HG03521 (cell line): ENCODE results near the gene MED29.

Experiments
- ATAC-seq: cut with Tn5 transposase; IDR thresholded peaks from one replicate; pipeline ENCODE4 v1.9.1; 2021; ENCODE audit warnings: mild to moderate bottlenecking, moderate library complexity; ENCODE audit not compliant: unreplicated experiment

MED29 gene, protein sequence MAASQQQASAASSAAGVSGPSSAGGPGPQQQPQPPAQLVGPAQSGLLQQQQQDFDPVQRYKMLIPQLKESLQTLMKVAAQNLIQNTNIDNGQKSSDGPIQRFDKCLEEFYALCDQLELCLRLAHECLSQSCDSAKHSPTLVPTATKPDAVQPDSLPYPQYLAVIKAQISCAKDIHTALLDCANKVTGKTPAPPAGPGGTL

DNA sequence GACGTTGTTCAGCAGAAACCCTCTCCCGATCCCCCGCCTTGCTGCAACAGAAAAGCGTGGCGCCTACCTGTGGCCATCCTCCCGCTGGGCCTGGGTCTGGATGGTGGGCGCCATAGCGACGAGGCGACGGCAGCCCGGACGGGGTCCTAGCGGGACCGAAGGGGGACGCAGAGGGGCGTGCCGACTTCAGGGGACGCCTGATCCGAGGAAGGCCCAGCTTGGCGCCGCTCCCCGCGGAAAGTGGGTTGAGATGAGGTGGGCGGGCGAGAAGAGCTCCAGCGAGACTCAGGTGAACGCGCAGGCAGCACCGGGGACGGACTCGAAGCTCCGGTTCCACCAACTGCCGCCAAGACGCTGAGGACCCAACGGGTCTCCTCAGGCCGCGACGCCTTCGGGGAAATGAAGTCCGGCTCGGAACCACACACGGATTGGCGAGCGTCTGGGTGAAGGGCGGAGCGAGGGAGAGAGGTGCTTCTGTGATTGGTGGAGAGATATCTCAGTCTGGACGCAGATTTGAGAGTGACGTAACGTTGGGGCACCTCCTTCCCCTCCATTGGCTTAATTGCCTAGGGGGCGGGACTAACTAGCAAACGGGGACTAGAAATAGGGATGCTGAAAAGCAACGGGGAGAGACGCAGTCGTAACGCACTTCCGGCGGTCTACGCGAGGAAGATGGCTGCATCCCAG is at the start of gene MED29, which contains the start of gene PAF1:
Gene MED29 (plus strand): TSS at position 628 of the 687 bp plus-strand sequence. CDS start 45 bp downstream, at position 673.
Gene PAF1 (minus strand): TSS at position 356 of the 687 bp plus-strand sequence. CDS start 242 bp downstream, at position 114.
- ATAC-seq = peak; percentile 92

DNA sequence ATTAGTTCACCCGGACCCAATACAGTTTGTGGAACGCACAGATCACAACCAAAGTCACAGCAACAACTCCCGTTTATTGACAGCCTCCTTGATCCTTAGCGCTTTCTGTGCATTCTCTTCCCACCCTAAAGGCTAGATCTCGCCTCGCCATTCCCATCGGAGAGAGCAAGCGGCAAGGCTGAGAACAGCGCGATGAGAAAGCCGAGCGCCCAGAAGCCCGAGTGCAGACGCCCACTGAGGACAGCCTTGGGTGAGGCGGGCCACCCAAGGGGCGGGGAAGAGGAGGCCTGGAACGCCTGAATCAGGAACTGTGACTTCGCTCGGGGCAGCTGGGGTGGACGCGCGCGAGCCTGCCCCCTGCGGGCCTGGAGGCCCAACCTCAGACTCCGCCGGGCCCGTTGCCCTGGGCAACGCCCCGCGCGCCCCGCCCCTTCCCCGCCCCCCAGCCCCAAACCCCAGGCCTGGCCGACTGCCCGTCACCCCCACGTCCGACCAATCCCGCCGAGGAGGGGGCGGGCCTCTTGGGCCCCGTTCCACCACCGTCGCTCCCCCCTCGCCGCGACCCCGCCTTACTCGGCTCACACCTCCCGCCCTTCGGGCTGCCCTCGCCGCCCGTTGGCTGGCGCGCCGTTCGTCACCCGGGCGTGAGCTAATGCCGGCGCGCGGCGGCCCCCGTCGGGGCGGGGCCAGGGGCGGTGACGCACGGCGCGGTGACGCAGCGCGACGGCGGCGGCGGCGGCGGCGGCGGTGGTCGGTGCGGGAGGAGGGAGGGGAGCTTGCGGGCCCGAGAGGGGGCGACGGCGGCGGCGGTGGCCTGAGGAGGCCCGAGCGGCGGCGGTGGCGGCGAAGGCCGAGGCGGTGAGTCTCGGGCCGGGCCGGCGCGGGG is 49.2 kb upstream of the MED29 start, which contains the start of gene SAMD4B:
Gene SAMD4B (plus strand): TSS at position 703 of the 886 bp plus-strand sequence. CDS start 14,473 bp downstream, outside the sequence.
- ATAC-seq = peak; percentile 87

DNA sequence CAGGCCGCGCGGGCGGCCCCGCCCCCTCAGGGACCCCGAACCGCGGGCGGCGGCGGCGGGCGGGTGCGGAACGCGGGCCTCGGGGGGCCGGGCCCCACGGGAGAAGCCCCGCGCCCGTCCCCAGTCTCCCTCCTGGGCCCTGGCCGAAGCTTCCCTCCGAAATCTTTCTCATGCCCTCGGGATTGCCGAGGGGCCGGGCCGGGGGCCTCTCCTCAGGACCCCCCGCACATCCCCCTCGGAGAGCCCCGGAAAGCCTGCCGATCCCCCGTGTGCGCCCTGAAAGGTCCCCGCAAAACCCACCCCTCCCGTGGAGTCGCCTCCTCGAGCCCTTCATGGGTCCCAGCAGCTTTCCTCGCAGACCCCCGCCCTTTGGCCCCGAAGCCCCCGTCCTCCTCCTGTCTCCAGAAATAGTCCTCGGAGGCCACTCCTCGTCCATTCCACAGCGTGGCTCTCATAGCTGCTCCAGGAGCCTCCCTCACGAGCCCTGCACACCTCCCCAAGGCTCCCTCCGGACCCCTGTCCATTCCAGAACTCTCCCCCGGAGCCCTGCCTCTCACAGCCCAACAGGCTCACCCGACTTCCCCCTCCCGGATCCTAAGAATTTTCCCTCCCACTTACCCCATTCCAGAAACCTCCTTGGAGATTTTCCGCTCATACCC is 48.4 kb upstream of the MED29 start:
- no peak for ATAC-seq

DNA sequence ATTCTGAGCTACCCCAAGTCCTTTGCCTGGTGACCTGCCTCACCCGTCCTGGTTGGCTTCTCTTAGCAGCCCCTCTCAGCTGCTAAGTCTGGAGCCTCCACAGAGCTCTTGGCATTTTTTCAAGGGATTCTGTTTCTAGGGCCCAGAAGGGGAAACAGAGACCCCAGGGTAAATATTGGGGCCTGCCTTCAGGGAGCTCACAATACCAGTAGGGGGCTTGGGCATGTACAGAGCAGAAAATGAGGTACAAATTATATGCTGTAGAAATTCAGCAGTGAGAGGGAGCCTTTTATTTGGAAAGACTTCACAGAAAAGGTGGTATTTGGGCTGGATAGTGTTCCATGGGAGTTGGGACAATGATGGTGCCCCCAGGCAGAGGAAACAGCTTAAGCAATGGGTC is 45.2 kb upstream of the MED29 start:
- ATAC-seq = no peak

DNA sequence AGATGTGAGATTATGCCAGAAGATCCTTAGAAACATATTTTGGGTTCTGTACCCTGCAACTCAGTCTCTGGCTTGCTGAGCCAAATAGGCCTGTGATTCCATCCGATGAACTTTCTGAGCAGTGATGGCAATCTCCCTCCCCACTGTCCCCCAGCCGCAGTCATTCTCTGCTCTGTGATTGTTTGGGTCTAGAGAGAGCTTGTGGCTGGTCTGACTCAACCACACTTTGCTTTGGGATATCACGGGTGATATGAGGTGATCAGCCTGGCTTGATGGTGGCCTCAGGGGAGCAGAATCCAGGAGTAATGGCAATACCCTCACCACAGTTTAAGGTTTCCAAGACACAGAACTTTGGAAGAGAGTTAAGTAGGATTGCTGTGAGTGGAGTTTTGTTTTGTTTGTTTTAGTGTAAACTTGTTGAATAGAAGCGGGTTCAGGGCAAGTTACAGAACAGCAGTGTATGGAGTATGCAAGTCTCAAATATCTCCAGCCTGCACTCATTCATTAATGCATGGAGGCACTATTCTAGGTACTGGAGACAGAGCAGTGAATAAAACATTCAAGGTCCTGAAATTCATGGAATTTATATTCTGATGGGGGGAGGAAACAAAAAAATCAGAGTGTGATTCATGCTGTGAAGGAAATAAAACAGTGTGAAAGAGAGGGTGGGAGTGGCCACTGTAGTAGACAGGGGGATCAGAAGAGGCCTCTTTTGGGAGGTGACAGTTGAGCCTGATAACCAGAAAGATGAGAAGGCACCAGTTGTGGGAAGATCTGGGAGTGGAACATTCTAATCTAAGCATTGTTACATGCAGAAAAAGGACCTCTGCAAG is 43.6 kb upstream of the MED29 start:
- ATAC-seq = no peak

DNA sequence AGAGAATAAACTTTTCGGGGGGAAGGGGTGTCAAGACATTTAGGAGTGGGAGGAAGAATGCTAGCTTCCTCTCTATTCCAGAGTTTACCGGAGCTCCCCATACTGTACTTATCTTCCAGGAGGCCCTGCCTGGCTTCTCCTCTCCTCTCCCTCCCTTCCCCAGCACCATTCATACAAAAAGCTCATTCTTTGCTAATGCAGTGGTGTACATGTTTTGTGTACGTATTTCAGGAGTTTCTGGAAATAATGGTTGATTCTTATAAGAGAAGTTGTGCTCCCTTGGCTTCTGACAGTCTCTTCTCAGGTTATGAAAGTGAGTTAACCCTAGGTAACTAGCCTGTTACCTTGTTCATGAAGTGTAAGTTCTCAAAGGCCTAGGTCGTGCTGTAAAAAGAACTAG is 41.9 kb upstream of the MED29 start:
- ATAC-seq = no peak

DNA sequence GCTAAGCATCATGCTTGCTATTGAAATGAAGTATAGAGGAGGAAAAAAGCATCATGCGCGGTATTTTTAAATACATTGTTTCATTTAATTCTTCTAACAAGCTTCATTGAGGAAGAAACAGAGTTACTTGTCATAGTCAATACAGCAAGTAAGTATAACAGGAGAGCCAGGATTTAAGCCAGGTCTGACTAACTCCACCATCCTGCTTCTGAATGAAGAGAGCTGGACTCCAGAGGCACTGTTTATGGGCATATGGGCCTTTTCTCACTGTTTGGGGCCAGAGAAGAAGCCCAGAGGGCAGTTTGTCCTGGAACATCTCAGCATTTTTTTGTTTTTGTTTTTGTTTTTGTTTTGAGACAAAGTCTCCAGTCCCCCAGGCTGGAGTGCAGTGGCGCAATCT is 41.0 kb upstream of the MED29 start:
- no peak for ATAC-seq

DNA sequence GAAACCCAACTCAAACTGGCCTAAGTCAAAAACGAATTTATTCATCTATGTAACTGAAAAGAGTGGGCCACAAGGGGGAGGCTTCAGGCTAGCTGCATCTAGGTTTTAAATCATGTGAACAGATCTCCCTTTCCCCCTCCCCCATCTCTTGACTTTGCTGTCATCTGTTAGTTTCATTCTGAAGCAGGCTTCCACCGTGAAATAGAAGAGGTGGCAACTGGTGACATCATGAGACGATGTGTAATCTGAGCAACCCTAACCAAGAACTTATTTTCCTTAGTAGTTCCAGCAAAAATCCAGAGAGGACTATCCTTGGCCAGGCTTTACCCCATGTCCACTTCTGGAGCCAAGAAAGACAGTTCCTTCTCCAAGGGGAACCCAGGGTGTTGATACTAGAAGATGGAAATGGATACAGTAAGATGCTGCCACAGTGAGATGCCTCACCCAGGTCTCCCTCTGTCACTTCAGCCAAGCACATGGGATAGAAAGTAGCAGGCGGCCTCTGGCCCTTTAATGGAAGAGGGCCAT is 39.6 kb upstream of the MED29 start:
- ATAC-seq = no peak

DNA sequence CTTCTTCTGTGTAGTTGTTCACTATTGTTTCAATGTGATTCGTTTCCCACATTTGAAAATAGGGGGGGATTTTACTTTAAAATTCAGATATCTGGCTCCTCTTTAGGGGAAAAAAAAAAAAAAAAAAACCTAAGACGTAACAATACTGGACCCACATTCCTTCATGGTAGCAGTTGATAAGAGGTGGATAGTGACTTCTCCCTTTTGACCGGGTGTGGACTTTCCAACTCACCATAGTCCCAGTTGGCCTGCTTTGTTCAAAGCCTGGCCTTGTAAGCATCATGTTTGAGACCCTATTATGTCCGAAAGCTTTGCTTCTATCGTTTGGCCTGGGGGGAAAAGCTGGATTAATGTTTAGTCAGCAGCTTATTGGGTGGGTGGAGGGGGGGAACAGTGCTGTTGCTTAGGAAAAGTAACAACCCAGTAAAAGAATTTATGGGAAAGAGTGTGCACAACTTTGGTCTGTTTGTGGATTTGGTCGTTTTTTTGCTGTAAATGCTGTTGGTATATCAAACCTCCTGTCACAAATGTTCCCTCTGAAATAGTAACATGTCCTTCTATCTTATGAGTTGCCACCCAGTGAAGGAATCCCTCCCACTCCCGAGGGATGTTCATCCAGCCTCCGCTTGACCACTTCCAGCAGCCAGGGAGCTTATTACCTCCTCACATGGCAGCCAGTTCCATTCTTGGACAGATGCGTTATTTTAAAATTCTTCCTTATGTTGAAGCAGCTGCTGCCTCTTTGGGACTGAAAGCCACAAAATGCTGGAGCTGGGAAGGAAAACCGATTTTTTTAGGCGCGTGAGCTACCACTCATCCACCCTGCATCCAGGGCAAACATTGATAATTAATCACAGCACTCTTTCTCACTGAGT is 38.6 kb upstream of the MED29 start:
- ATAC-seq = no peak

DNA sequence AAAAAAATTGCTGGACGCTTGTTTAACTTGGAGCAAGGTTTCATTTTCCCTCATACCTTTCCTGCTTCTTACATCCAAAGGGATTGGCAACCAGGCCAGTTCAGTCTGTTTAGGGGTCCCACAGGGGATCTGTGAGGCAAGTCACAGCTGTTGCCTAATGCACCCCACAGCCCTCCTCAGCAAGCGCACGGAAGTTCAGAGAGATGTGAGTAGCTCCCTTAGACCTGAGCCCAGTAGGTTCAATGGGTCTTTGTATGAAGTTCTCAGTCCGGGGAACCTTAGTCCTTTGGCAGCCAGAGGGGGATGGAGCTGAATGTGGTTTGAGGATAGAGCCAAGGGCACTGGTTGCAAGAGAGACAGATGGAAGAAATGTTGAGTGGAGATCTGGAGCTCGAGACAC is 35.9 kb upstream of the MED29 start:
- ATAC-seq = no peak

DNA sequence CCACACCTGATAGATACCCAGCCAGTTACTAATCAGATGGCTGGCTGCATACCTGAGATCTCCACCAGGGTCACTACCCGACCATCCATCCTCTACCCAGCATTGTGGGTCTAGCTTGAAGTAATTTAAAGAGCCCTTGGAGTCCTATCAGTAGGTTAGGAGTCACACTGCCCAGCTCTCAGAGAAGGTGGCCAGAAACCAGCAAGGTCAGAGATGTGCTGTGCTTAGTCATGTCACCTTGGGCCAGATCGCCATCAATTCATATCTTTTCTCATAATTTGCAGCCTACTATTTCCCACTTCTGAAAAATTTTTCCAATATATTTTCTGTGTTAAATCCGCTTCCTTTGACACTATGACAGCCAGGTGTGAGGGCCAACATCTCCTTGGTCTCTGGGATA is 35.1 kb upstream of the MED29 start:
- ATAC-seq = no peak

DNA sequence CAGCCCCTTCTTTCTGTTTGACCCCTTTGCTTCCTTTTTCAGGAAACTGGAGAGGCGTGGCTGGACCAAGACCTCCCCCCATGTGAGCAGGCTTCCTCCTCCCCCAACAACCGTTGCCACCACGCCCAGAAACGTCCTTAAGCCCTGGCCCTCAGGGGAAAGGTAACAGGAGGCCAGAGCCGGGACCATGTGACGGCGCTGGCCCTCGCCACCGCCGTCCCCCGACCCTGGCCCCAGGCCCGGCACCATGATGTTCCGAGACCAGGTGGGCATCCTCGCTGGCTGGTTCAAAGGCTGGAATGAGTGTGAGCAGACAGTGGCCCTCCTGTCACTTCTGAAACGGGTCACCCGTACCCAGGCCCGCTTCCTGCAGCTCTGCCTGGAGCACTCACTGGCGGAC is 34.5 kb upstream of the MED29 start:
- ATAC-seq = no peak

DNA sequence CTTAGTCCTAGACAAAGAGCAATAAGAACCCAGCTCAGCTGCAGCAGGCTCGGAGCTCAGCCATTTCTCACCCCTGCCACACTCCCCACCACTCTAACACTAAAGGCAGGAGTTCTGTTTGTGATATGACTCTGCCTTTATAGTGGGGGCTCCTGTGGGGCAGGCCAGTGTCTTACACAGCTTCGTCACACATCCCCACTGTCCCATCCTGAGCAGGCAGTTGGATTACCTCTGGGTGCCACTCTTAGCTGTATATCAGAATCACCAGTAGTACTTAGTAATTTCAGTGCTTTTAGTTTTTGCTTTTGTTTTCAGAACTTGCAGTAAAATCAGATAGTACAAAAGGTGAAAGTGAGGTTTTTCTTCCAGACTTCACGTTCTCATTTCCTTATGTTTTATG is 32.2 kb upstream of the MED29 start:
- no peak for ATAC-seq

DNA sequence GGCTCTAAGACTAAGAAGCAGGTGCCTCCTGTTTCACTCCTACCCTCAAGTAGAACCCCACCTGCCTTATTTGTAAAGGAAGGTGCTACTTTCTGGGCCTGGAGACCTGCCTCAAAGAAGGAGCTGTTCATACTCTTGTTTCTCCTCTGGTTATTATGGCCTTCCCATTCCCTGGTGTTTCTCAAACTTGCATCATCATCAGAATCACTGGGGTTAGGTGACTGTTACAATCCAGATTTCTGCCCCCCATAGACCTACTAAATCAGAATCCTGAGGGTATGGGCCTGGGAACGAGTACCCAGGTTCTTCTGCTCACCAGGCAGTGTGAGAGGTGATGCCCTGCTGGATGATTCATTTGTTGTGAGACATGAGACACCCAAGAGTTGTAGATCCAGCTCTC is 30.6 kb upstream of the MED29 start:
- ATAC-seq = no peak

DNA sequence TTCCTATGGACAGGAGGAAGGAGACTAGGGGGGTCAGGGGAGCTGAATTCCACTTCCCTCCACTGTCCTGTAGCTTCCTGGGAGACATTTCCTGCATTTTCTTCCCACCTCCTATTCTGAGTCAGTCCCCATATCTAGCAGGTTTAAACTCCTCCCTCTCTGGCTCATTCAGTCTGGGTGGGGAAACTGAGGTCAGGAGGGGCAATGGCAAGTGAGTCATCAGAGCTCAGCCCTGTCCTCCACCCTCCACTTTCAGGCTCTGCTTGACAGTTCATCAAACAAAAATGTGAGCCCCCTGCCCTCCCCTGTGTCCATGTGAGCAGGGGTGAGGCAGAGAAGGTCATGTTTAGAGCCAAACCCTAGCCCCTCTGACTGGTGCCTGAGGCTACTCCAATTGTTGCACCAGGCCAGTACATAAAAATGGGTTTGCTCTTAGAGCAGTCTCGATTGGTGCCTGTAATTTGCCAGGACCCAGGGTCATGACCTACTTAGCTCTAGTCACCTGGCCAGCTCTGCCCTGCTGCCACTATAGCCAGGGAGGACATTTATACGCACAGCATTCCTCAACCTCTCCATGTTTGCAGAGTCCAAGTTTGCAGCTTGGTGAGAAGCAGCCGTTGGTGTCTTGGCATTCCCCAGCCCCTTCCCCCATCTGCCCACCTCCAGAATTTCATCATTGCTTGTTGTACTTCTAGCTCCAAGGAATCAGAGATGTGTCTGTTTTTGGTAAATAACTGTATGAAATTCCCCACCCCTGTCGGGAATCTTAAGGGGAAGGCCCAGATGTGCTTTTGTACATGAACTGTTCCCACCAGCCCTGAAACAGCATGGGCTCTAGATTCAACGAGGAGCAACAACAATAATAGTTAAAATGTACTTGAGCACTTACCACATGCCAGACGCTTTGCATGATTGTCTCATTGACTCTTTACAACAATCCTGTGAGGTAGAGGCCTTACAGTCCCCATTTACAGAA is 28.2 kb upstream of the MED29 start:
- no peak for ATAC-seq

DNA sequence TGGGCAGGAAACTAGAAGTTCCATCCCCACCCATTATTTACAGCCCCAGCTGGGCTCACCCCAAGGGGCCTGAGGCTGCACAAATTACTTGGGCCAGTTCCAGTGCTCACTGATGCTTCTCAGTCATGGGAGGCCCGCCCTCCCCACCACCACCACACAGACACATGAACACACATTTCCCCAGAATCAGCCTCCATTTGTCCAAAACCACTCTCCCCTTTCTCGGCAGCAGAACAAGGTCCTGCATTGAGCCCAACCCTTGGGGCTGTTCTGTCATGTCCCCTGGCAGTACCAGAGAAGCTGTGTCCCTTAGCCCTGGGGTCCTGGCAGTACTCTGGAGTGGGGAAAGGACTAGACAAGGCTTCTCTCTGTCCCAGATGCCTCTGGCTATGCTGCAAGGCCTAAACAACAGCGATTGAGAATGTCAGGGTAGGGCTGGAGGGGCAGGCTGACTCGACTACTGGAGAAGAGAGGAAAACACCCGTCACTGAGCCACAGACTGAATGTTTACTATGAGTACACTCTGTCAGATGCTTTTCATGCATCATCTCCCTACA is 27.2 kb upstream of the MED29 start:
- no peak for ATAC-seq

DNA sequence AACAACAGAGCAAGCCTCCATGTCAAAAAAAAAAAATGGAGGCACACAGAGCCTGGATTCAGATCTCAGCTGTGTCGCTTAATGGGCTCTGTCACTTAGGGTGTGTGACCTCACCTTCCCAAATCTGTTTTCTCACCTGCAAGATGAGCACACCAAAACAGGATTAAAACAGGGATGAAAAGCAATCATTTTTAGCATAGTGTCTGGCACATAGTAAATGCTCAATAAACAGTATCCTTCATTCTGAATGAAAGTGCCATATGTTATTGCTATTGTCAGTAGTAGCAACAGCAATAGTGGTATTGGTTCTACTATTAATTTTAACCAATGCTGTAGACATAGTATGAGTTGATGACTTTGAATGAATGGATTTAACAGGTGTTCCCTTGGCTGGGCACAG is 25.6 kb upstream of the MED29 start:
- ATAC-seq = no peak
